Activated naive CD4-positive, alpha-beta T cell treated with anti-CD3 and anti-CD28 coated beads, Interleukin-2, amount 50 U/mL, for 24 hours (primary cell): ENCODE results near the gene RAD54L2.
"Not testable (repeated sequence)": the region's sequence is repeated elsewhere in the genome, so short reads cannot be mapped to it uniquely, and the experiment has no call there.

Experiments
- H3K27ac Mint-ChIP-seq: one replicate; pipeline ENCODE4 v1.8.0; 2021; ENCODE audit warnings: mild to moderate bottlenecking, mixed read lengths
- H3K27me3 Mint-ChIP-seq: one replicate; pipeline ENCODE4 v1.8.0; 2021; ENCODE audit warnings: mixed read lengths
- H3K36me3 Mint-ChIP-seq: one replicate; pipeline ENCODE4 v1.8.0; 2021; ENCODE audit warnings: mixed read lengths
- H3K4me1 Mint-ChIP-seq: one replicate; pipeline ENCODE4 v1.8.0; 2021; ENCODE audit warnings: mixed read lengths
- H3K4me3 Mint-ChIP-seq: one replicate; pipeline ENCODE4 v1.8.0; 2021; ENCODE audit warnings: mild to moderate bottlenecking, mixed read lengths
- H3K9me3 Mint-ChIP-seq: one replicate; pipeline ENCODE4 v1.8.0; 2021; ENCODE audit warnings: mixed read lengths

Gene RAD54L2

DNA sequence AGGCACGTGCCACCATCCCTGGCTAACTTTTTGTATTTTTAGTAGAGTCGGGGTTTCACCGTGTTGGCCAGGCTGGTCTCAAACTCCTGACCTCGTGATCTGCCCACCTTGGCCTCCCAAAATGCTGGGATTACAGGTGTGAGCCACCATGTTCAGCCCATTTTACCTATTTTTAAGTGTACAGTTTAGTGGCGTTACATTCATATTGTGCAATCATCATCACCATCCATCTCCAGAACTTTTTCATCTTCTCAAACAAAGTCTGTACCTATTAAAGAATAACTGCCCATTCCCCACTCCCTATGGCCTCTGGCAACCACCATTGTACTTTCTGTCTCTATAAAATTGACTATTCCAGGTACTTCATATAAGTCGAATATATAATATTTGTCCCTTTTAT lies 13.6 kb upstream of the RAD54L2 start:
- not testable (repeated sequence) for H3K27ac Mint-ChIP-seq, H3K4me1 Mint-ChIP-seq, H3K27me3 Mint-ChIP-seq, H3K36me3 Mint-ChIP-seq, H3K9me3 Mint-ChIP-seq, H3K4me3 Mint-ChIP-seq

- Mint-ChIP-seq H3K9me3 (no peaks in the 10 kb centered on the region), H3K27ac (no peak overlapping the region), H3K4me3 (no peak overlapping the region), H3K36me3 (no peaks in the 10 kb centered on the region), H3K27me3 (no peaks in the 10 kb centered on the region), H3K4me1 (no peaks in the 10 kb centered on the region)
Measured at GRCh38 chr3:51530485-51530884, 8.0 kb upstream of the RAD54L2 start.

DNA sequence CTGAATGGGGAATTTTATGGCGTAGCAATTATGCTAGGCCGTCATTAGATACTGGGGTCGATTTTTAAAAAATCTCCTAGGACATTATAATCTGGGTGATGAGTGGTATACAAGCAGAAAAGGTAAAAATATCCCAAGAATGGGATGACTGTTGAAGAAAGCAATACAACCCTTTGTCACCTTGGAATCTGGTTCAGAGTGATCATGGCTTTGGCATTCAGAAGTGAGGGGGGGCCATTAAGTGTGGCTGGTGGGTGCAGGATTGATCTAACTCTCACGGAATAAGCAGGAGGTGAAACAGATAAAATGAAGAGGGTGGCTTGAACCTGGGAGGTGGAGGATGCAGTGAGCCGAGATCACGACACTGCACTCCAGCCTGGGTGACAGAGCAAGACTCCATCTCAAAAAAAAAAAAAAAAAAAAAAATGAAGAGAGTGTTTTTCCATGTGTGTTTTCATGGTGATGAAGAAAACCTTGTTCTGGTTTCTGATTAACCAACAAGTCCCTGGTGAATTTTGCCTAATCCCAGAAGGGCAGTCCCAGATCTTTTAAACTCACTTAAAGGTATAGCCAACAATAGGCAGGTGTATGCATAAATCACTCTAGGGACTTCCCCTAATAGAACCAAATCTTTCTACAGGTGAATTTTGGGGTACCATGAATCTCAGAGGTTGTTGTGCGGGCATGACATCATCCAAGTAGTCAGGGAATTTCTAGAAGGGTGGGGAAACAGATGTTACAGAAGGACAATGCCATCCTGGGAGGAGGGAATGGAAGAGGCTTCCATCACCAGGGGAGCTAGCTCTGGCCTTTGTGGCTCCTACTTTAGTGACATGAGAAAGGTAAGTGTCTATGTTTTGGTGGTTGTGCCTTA lies 3.1 kb upstream of the RAD54L2 start:
- H3K4me3 Mint-ChIP-seq, result no peak overlapping the region
- H3K9me3 Mint-ChIP-seq, result no peaks in the 10 kb centered on the region
- peaks cover 24% of the 10 kb centered on the region for H3K4me1 Mint-ChIP-seq
- no peaks in the 10 kb centered on the region for H3K36me3 Mint-ChIP-seq
- H3K27ac Mint-ChIP-seq, result no peak overlapping the region
- no peaks in the 10 kb centered on the region for H3K27me3 Mint-ChIP-seq

DNA sequence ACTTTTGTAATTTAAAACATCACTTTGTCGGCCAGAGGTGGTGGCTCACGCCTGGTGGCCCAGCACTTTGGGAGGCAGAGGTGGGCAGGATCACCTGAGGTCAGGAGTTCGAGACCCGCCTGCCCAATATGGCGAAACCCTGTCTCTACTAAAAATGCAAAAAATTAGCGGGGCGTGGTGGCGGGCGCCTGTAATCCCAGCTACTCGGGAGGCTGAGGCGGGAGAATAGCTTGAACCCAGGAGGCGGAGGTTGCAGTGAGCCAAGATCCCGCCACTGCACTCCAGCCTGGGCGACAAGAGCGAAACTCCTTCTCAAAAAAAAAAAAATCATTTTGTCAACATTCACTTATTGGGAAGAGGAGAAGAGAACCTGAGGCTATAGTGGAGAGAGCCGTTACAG lies 888 bp upstream of the RAD54L2 start:
- not testable (repeated sequence) for H3K9me3 Mint-ChIP-seq, H3K36me3 Mint-ChIP-seq, H3K27me3 Mint-ChIP-seq
- Mint-ChIP-seq H3K27ac (peak overlapping the region; percentile 95), H3K4me3 (peak overlapping the region; percentile 92), H3K4me1 (peaks cover 42% of the 10 kb centered on the region)

- H3K9me3 Mint-ChIP-seq, result no peaks in the 10 kb centered on the region
- no peaks in the 10 kb centered on the region for H3K27me3 Mint-ChIP-seq
- peaks cover 42% of the 10 kb centered on the region for H3K4me1 Mint-ChIP-seq
- H3K27ac Mint-ChIP-seq, result peak overlapping the region; percentile 95
- H3K36me3 Mint-ChIP-seq, result no peaks in the 10 kb centered on the region
- peak overlapping the region; percentile 92 for H3K4me3 Mint-ChIP-seq
Measured at GRCh38 chr3:51538115-51538458, 432 bp upstream of the RAD54L2 start.

DNA sequence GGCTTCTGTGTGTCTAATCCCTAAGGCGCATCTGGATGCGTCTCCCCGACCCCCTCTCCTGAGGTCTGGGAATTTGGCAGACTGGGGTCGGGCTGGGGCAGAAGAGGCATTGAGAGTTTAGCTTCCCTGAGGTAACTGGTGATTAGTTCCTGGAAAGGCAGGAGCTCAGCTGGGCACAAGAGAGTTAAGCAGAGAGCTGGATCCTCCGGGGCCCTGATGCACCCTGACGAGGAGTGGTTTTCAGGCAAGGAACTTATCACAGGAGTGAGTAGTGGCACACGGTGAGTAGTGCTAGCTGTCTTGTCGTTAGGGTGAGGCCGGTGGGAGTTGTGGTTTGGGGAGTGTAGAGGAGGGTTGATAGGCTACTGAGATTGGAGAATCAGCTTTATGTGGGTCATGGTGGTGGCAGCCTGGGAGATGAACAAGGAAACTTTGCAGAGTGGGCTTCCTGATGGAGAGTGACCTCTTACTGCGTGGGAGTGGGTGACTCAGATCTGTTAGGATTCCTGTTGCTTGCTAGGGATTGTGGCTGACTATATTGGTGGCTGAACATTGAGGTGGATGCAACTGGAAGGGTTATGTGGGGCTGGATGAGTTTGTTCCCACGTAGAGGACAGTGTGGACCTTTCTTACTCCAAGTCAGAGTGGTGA lies 897 bp downstream of the RAD54L2 start:
- Mint-ChIP-seq H3K27ac (peak overlapping the region; percentile 88), H3K9me3 (no peaks in the 10 kb centered on the region), H3K36me3 (no peaks in the 10 kb centered on the region)

DNA sequence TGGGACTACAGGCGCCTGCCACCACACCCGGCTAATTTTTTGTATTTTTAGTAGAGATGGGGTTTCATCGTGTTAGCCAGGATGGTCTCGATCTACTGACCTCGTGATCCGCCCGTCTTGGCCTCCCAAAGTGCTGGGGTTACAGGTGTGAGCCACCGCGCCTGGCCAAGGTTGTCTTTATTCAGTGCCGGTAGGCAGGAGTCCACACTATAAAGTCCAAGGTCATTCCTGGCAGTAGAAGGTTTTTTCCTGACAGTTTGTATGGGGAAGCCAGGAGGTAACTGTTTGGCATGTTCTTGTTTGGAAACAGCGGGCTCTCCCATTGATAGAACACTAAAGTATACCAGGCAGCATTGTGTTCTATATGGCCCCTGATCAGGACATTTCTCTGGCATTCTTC lies 4.1 kb downstream of the RAD54L2 start:
- not testable (repeated sequence) for H3K4me3 Mint-ChIP-seq

More for the DNA sequence above, 897 bp downstream of the RAD54L2 start:
- no peaks in the 10 kb centered on the region for H3K27me3 Mint-ChIP-seq
- H3K4me3 Mint-ChIP-seq, result peak overlapping the region; percentile 92
- peaks cover 51% of the 10 kb centered on the region for H3K4me1 Mint-ChIP-seq

GRCh38 chr3:51544011-51544775 lies 5.7 kb downstream of the RAD54L2 start:
- Mint-ChIP-seq H3K4me1 (peaks cover 39% of the 10 kb centered on the region), H3K9me3 (no peaks in the 10 kb centered on the region), H3K27ac (no peak overlapping the region), H3K27me3 (no peaks in the 10 kb centered on the region), H3K4me3 (no peak overlapping the region), H3K36me3 (peaks cover 2% of the 10 kb centered on the region)

More for the DNA sequence above, 4.1 kb downstream of the RAD54L2 start:
- H3K27me3 Mint-ChIP-seq, H3K27ac Mint-ChIP-seq, H3K9me3 Mint-ChIP-seq, H3K36me3 Mint-ChIP-seq: not testable (repeated sequence)
- peaks cover 46% of the 10 kb centered on the region for H3K4me1 Mint-ChIP-seq

- no peaks in the 10 kb centered on the region for H3K9me3 Mint-ChIP-seq
- H3K36me3 Mint-ChIP-seq, result peaks cover 2% of the 10 kb centered on the region
- no peak overlapping the region for H3K4me3 Mint-ChIP-seq
- H3K4me1 Mint-ChIP-seq, result peaks cover 14% of the 10 kb centered on the region
- no peak overlapping the region for H3K27ac Mint-ChIP-seq
- no peaks in the 10 kb centered on the region for H3K27me3 Mint-ChIP-seq
Measured at GRCh38 chr3:51547274-51547673, 8.8 kb downstream of the RAD54L2 start.

GRCh38 chr3:51549311-51549710 lies 10.8 kb downstream of the RAD54L2 start:
- no peaks in the 10 kb centered on the region for H3K9me3 Mint-ChIP-seq
- H3K4me1 Mint-ChIP-seq, result peaks cover 6% of the 10 kb centered on the region
- H3K36me3 Mint-ChIP-seq, result peaks cover 4% of the 10 kb centered on the region
- H3K27ac Mint-ChIP-seq, result no peak overlapping the region
- H3K27me3 Mint-ChIP-seq, result no peaks in the 10 kb centered on the region
- H3K4me3 Mint-ChIP-seq, result no peak overlapping the region

- Mint-ChIP-seq H3K4me1 (peaks cover 5% of the 10 kb centered on the region), H3K4me3 (no peak overlapping the region), H3K27ac (peak overlapping the region; percentile 17), H3K36me3 (peaks cover 2% of the 10 kb centered on the region), H3K9me3 (no peaks in the 10 kb centered on the region), H3K27me3 (no peaks in the 10 kb centered on the region)
Measured at GRCh38 chr3:51550080-51550819, 11.7 kb downstream of the RAD54L2 start.

DNA sequence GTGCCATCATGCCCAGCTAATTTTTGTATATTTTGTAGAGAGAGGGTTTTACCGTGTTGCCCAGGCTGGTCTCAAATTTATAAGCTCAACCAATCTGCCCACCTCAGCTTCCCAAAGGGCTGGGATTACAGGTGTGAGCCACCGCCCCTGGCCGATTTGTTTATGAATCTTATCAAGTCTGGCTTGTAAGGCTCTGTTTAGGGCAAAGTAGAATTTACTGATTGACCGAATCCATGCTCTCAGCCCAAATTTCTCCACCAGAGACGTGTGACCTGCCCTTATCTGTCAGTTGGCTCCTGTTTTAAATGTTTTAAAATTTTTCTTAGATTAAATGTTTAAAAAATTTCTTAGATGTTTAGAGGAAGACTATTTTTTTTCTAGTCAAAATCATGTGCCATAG lies 19.5 kb downstream of the RAD54L2 start:
- peaks cover 10% of the 10 kb centered on the region for H3K36me3 Mint-ChIP-seq
- no peaks in the 10 kb centered on the region for H3K27me3 Mint-ChIP-seq
- H3K4me3 Mint-ChIP-seq, result no peak overlapping the region
- H3K4me1 Mint-ChIP-seq, result peaks cover 11% of the 10 kb centered on the region
- no peak overlapping the region for H3K27ac Mint-ChIP-seq
- H3K9me3 Mint-ChIP-seq, result no peaks in the 10 kb centered on the region

GRCh38 chr3:51559411-51559888 lies 20.9 kb downstream of the RAD54L2 start:
- Mint-ChIP-seq H3K36me3 (peaks cover 8% of the 10 kb centered on the region), H3K9me3 (no peaks in the 10 kb centered on the region), H3K4me1 (peaks cover 24% of the 10 kb centered on the region), H3K27me3 (no peaks in the 10 kb centered on the region), H3K4me3 (no peak overlapping the region), H3K27ac (no peak overlapping the region)

DNA sequence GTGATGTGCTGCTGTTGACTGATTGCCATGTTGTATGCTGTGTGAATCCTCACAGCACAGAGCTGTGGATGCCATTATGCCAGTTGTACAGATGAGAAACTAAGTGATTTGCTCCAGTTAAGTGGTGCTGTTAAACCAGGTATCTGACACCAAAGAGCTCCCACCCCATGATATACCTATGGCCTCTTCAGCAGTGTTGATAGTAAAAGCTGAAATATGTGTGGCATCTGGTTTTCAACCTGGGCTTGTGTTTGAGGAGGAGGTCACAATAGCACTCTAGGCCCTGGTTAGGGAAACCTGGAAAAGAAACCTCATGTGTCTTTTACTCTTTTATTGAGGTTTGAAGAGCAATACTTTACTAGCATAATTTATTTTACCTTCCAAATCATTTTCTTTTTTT lies 21.4 kb downstream of the RAD54L2 start:
- H3K4me3 Mint-ChIP-seq, result no peak overlapping the region
- no peak overlapping the region for H3K27ac Mint-ChIP-seq
- peaks cover 8% of the 10 kb centered on the region for H3K36me3 Mint-ChIP-seq
- H3K4me1 Mint-ChIP-seq, result peaks cover 24% of the 10 kb centered on the region
- no peaks in the 10 kb centered on the region for H3K27me3 Mint-ChIP-seq
- H3K9me3 Mint-ChIP-seq, result no peaks in the 10 kb centered on the region

DNA sequence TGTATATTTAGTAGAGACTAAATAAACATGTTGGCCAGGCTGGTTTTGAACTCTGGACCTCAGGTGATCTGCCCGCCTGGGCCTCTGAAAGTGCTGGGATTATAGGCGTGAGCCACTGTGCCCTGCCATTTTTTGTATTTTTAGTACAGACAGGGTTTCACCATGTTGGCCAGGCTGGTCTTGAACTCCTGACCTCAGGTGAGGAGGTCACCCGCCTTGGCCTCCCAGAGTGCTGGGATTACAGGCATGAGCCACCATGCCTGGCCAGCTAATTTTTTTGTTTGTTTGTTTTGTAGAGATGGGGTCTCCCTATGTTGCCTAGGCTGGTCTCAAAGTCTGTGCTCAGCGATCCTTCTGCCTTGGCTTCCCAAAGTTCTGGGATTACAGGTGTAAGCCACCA lies 23.9 kb downstream of the RAD54L2 start:
- H3K27ac Mint-ChIP-seq, H3K36me3 Mint-ChIP-seq, H3K9me3 Mint-ChIP-seq, H3K4me3 Mint-ChIP-seq, H3K27me3 Mint-ChIP-seq: not testable (repeated sequence)
- peaks cover 34% of the 10 kb centered on the region for H3K4me1 Mint-ChIP-seq
